K562 (cell line): ENCODE results near the gene VPS4B. TPM values are rescaled to one million over a fixed set of nuclear protein-coding genes. Genes with fewer than 3 reads are reported as not detected.
A peak's percentile ranks its signal among the peaks of the same experiment; 100 is the strongest.

ENCODE experiments used
- ELF1 ChIP-seq: fragments of 200-800 bp; sonication (Bioruptor generic); IDR thresholded peaks from 2 replicates; pipeline ENCODE4 v1.6.1; 2016; ENCODE audit warnings: missing genetic modification characterization, missing compliant biosample characterization
- FOXP1 ChIP-seq: sonication (generic); formaldehyde crosslinking; IDR thresholded peaks from 2 replicates; pipeline ENCODE4 v1.8.0; 2022; ENCODE audit warnings: mild to moderate bottlenecking, missing genetic modification reagents
- HDAC1 ChIP-seq, 2 experiments: fragments of 450-650 bp; IDR thresholded peaks; 2 replicates each; pipeline ENCODE4 v1.6.1; 2016 to 2017; ENCODE audit warnings: inconsistent platforms in 1 of 2, mild to moderate bottlenecking in 1 of 2, moderate library complexity in 1 of 2
- JUN ChIP-seq, 2 experiments: sonication (generic) in 1 of 2; formaldehyde crosslinking in 1 of 2; IDR thresholded peaks; 2 replicates each; pipeline versions ENCODE4 v1.6.1 to v1.8.0; 2012 to 2022; ENCODE audit warnings: borderline replicate concordance in 2 of 2, mild to moderate bottlenecking in 2 of 2, improper control_type of control experiment in 1 of 2, low read depth in 1 of 2, low read length in 1 of 2, missing genetic modification reagents in 1 of 2
- KLF13 ChIP-seq: fragments of 450-650 bp; IDR thresholded peaks from 2 replicates; pipeline ENCODE4 v1.6.1; 2016; ENCODE audit warnings: missing genetic modification characterization, low read depth, mild to moderate bottlenecking, missing compliant biosample characterization, moderate library complexity, borderline replicate concordance
- NCOA2 ChIP-seq, 2 experiments: fragments of 450-650 bp; IDR thresholded peaks; 2 replicates each; pipeline ENCODE4 v1.6.1; 2018; ENCODE audit warnings: mild to moderate bottlenecking in 2 of 2, moderate library complexity in 1 of 2; ENCODE audit not compliant: partially characterized antibody in 2 of 2
- NCOR1 ChIP-seq: fragments of 450-650 bp; IDR thresholded peaks from 2 replicates; pipeline ENCODE4 v1.6.1; 2016; ENCODE audit warnings: mild to moderate bottlenecking, moderate library complexity
- NEUROD1 ChIP-seq: fragments of 150-350 bp; IDR thresholded peaks from 2 replicates; pipeline ENCODE4 v1.6.1; 2014; ENCODE audit warnings: borderline replicate concordance, low read length, low read depth; ENCODE audit not compliant: partially characterized antibody
- NFE2 ChIP-seq: IDR thresholded peaks from 2 replicates; pipeline ENCODE4 v1.6.1; 2014; ENCODE audit warnings: antibody characterized with exemption, low read depth
- PHF20 ChIP-seq: fragments of 450-650 bp; IDR thresholded peaks from 2 replicates; pipeline ENCODE4 v1.6.1; 2018; ENCODE audit not compliant: partially characterized antibody
- PTTG1 ChIP-seq: fragments of 450-650 bp; IDR thresholded peaks from 2 replicates; pipeline ENCODE4 v1.6.1; 2016; ENCODE audit warnings: low read depth, mild to moderate bottlenecking, missing genetic modification characterization, missing compliant biosample characterization
- SLC30A9 ChIP-seq: fragments of 250-450 bp; sonication (Bioruptor Pico); IDR thresholded peaks from 2 replicates; pipeline ENCODE4 v1.8.0; 2022; ENCODE audit warnings: mild to moderate bottlenecking, moderate library complexity
- TBP ChIP-seq: optimal IDR thresholded peaks from 2 replicates; pipeline ENCODE3; 2011; ENCODE audit warnings: low read depth, low read length, improper control_type of control experiment
- ZBTB11 ChIP-seq, 3 experiments: fragments of 200-800 bp in 1 of 3; fragments of 250-450 bp in 1 of 3; fragments of 450-650 bp in 1 of 3; sonication (Bioruptor Pico) in 1 of 3; sonication (Bioruptor generic) in 1 of 3; formaldehyde crosslinking in 1 of 3; IDR thresholded peaks; 2 replicates each; pipeline versions ENCODE4 v1.6.1 to v1.8.0; 2016 to 2022; ENCODE audit warnings: mild to moderate bottlenecking in 2 of 3, missing genetic modification characterization in 2 of 3, missing compliant biosample characterization in 1 of 3, moderate library complexity in 1 of 3
- ZFPM2 ChIP-seq: fragments of 250-450 bp; sonication (Bioruptor Pico); IDR thresholded peaks from 2 replicates; pipeline ENCODE4 v1.5.1; 2022; ENCODE audit warnings: mild to moderate bottlenecking
- ZNF124 ChIP-seq: sonication (generic); formaldehyde crosslinking; IDR thresholded peaks from 2 replicates; pipeline ENCODE4 v1.8.1; 2022; ENCODE audit warnings: missing genetic modification reagents
- ZNF197 ChIP-seq: fragments of 200-800 bp; sonication (Bioruptor generic); IDR thresholded peaks from 2 replicates; pipeline ENCODE4 v1.6.1; 2016; ENCODE audit warnings: low read depth, missing genetic modification characterization, missing compliant biosample characterization
- ZNF707 ChIP-seq: fragments of 250-450 bp; sonication (Bioruptor Pico); conservative IDR thresholded peaks from 2 replicates; pipeline ENCODE4 v1.8.0; 2022; ENCODE audit warnings: inconsistent platforms, mild to moderate bottlenecking, moderate library complexity
- ZNF740 ChIP-seq, 3 experiments: fragments of 200-800 bp in 1 of 3; sonication (Bioruptor generic) in 1 of 3; sonication (generic) in 1 of 3; formaldehyde crosslinking in 1 of 3; IDR thresholded peaks; 2 replicates each; pipeline versions ENCODE4 v1.6.1 to v1.8.0; 2016 to 2022; ENCODE audit warnings: mild to moderate bottlenecking in 2 of 3, missing compliant biosample characterization in 2 of 3, missing genetic modification characterization in 2 of 3, missing genetic modification reagents in 1 of 3
- polyA plus RNA-seq, 8 experiments: library from polyadenylated mRNA; depleted of rRNA in 4 of 8; stranded (reverse) in 5 of 8; unstranded in 3 of 8; fragments of >200 nt; fragmentation: Nextera tagmentation in 2 of 8; fragmentation: Illumina TruSeq in 1 of 8; extraction: Ambion mirVana in 2 of 8; extraction: Trizol in 1 of 8; gene quantifications; 2 replicates each; pipeline versions ENCODE4 v1.2.1 to v1.2.3, GENCODE V29; 2011 to 2014; ENCODE audit warnings: inconsistent platforms in 1 of 8, missing spikeins in 1 of 8
- total RNA-seq, 7 experiments: library from RNA; depleted of rRNA in 6 of 7; stranded (reverse); fragments of >200 nt in 6 of 7; fragmentation: Illumina TruSeq in 2 of 7; extraction: Trizol in 2 of 7; gene quantifications; 2 replicates each; pipeline versions ENCODE4 v1.2.1 to v1.2.3, GENCODE V29; 2011 to 2021; ENCODE audit warnings: low replicate concordance in 1 of 7
- TF ChIP-seq, protein P1 (sequence below): conservative IDR thresholded peaks from 2 replicates; pipeline ENCODE4 v1.6.1; 2011; ENCODE audit warnings: low read depth, mild to moderate bottlenecking, low read length; ENCODE audit not compliant: control insufficient read depth

VPS4B gene
- total and polyA plus RNA-seq, 9 of the 15 experiments (the other 6 are each of a cell fraction or from before 2014, with no cell fraction given) = 7.3 to 16.4 (median 10.4) TPM

- TF ChIP-seq ZBTB11 (CRISPR knock-in tag; IDR thresholded peaks at IDR 0.05) (0 out of 6 replicates have a peak, but pooled peaks of 1 of the 3 experiments have one; percentile 29), HDAC1 (IDR thresholded peaks at IDR 0.05) (peak in 1 of 2 experiments; percentile 44; a peak in 2 of 4 replicates), JUN (IDR thresholded peaks at IDR 0.05; ENCODE audit: borderline replicate concordance, low read depth, low read length) (no peak), JUN (CRISPR knock-in tag; IDR thresholded peaks at IDR 0.05; ENCODE audit: borderline replicate concordance) (0 out of 2 replicates have a peak, but pooled peaks have one; percentile 56), PHF20 (peak; percentile 22), NCOA2 (IDR thresholded peaks at IDR 0.05; ENCODE audit: partially characterized antibody in 2 of 2) (no peak), TBP (peak; percentile 61), ZNF197 (CRISPR knock-in tag) (0 out of 2 replicates have a peak, but pooled peaks have one; percentile 11), ZFPM2 (CRISPR knock-in tag) (no peak), KLF13 (tag) (peak; percentile 47; the same call in 1 of the 2 replicates), PTTG1 (tag) (no peak), NFE2 (no peak), ZNF124 (CRISPR knock-in tag) (no peak), ELF1 (no peak), ZNF740 (CRISPR knock-in tag; IDR thresholded peaks at IDR 0.05) (no peak), ZNF740 (tag; IDR thresholded peaks at IDR 0.05) (no peak), NCOR1 (0 out of 2 replicates have a peak, but pooled peaks have one; percentile 7), NEUROD1 (peak; percentile 99), SLC30A9 (CRISPR knock-in tag) (no peak), FOXP1 (CRISPR knock-in tag) (peak; percentile 47; the same call in 1 of the 2 replicates), ZNF707 (CRISPR knock-in tag) (no peak)
- TF ChIP-seq, protein P1, sequence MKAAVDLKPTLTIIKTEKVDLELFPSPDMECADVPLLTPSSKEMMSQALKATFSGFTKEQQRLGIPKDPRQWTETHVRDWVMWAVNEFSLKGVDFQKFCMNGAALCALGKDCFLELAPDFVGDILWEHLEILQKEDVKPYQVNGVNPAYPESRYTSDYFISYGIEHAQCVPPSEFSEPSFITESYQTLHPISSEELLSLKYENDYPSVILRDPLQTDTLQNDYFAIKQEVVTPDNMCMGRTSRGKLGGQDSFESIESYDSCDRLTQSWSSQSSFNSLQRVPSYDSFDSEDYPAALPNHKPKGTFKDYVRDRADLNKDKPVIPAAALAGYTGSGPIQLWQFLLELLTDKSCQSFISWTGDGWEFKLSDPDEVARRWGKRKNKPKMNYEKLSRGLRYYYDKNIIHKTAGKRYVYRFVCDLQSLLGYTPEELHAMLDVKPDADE = 0 out of 2 replicates have a peak, but pooled peaks have one; percentile 45
Observed at GRCh38 chr18:63367053-63367953, 55.0 kb downstream of the VPS4B start, which contains the start of gene KDSR (continued).
